GM12873 (cell line): ENCODE results near the gene RASSF5.
A peak's percentile ranks its signal among the peaks of the same experiment; 100 is the strongest.

Experiments used
- CTCF ChIP-seq: IDR thresholded peaks from 2 replicates; pipeline ENCODE4 v1.5.1; 2012; ENCODE audit warnings: low read depth, mild to moderate bottlenecking, moderate library complexity, low read length, control low read depth; ENCODE audit not compliant: insufficient read depth; ENCODE audit errors: missing control alignments

The RASSF5 gene

GRCh38 chr1:206600527-206600926 lies 93.2 kb downstream of the RASSF5 start:
- TF ChIP-seq CTCF: no peak

GRCh38 chr1:206604861-206605260 lies 97.5 kb downstream of the RASSF5 start:
- no peak for TF ChIP-seq CTCF

GRCh38 chr1:206606867-206607266 lies 99.5 kb downstream of the RASSF5 start:
- TF ChIP-seq CTCF: peak; percentile 62

GRCh38 chr1:206608108-206608698 lies 100.9 kb downstream of the RASSF5 start:
- TF ChIP-seq CTCF: peak; percentile 87

GRCh38 chr1:206609229-206609991 lies 102.1 kb downstream of the RASSF5 start:
- TF ChIP-seq CTCF: no peak

- peak; percentile 97 for TF ChIP-seq CTCF
Measured at GRCh38 chr1:206612129-206612876, 105.0 kb downstream of the RASSF5 start, which contains the start of gene EIF2D. EIF2D (minus strand) TSS chr1:206612465; CDS start chr1:206612342, 123 bp downstream.

GRCh38 chr1:206628916-206629315 lies 121.6 kb downstream of the RASSF5 start:
- no peak for TF ChIP-seq CTCF
